ENCODE measurements around the gene TMEM156.
"Not testable (repeated sequence)": the region's sequence is repeated elsewhere in the genome, so short reads cannot be mapped to it uniquely, and the experiment has no call there.

The TMEM156 gene

DNA sequence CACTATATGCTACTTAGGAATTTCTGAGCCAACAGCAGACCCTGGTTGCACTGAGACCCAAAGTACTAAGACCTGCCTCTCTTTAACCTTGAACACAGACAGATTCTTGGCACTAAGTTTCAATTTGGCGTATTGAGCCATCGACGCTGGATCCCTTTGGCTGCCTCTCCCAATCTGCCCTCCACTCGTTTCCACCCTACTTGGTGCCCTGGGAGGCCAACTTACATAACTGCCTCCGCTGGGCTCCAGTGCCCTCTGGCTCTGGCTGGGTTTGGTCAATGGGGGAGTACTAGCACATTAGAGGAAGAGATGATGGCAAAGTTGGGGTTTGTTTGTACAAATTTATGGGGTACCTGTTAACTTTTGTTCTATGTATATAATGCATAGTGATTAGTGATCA is 63.5 kb downstream of the TMEM156 start:
- TF ChIP-seq, protein P1, sequence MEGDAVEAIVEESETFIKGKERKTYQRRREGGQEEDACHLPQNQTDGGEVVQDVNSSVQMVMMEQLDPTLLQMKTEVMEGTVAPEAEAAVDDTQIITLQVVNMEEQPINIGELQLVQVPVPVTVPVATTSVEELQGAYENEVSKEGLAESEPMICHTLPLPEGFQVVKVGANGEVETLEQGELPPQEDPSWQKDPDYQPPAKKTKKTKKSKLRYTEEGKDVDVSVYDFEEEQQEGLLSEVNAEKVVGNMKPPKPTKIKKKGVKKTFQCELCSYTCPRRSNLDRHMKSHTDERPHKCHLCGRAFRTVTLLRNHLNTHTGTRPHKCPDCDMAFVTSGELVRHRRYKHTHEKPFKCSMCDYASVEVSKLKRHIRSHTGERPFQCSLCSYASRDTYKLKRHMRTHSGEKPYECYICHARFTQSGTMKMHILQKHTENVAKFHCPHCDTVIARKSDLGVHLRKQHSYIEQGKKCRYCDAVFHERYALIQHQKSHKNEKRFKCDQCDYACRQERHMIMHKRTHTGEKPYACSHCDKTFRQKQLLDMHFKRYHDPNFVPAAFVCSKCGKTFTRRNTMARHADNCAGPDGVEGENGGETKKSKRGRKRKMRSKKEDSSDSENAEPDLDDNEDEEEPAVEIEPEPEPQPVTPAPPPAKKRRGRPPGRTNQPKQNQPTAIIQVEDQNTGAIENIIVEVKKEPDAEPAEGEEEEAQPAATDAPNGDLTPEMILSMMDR (IDR thresholded peaks at IDR 0.05), result no peak
- Histone ChIP-seq H3K36me3 (ENCODE audit: control insufficient read depth, insufficient read depth, low read length) (no peaks in the 10 kb centered on the region), H3K9me3 (ENCODE audit: control insufficient read depth, low read length) (no peaks in the 10 kb centered on the region)

DNA sequence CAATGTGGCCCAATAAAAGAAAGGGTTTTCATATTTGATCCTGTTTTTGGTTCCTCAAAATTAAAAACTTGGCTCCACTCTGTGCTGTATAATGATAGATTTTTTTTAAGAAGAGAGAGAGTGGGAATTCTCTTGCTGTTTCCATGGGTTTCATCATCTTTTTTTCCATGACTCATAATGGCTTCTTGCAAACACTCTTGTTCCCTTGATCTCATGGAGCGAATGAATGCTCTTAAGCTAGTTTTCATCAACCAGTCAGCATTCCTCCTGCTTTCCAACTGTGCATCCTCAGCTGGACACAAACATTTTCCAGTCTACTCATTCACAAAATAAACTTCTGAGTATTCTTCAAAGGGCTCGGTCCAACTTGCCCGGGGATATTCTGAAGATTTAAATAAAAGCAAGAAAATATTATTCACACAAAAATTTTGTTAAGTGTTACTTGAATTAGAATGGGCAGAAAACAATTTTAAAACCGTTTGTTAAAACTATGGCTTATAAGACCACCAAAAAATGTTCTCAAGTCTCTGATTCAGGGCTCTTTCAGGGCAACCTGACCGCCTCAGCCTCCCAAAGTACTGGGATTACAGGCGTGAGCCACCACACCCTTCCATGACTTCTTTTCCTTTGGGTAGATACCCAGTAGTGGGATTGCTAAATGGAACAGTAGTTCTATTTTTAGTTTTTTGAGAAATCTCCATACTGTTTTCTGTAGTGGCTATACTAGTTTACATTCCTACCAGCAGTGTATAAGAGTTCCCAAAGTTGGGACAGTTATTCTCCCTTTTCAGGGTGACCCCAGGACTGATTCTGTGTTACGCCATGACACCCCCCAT is 64.7 kb downstream of the TMEM156 start:
- no peaks in the 10 kb centered on the region for H3K79me2 ChIP-seq
- H3K4me2 ChIP-seq (ENCODE audit: low read length), result no peak overlapping the region
- H2AFZ ChIP-seq, result no peak overlapping the region
- no peak overlapping the region for H3K27ac ChIP-seq
- no peak overlapping the region for H3K9ac ChIP-seq
- H3K9me3 ChIP-seq (ENCODE audit: control insufficient read depth, low read length), result no peaks in the 10 kb centered on the region
- no peaks in the 10 kb centered on the region for H3K27me3 ChIP-seq (ENCODE audit: control insufficient read depth, insufficient read depth, low read length)
- H3K4me1 ChIP-seq, result no peaks in the 10 kb centered on the region
- no peaks in the 10 kb centered on the region for H3K36me3 ChIP-seq (ENCODE audit: control insufficient read depth, insufficient read depth, low read length)
- TF ChIP-seq, protein P1 (IDR thresholded peaks at IDR 0.05), result no peak
- no peak overlapping the region for H3K4me3 ChIP-seq (ENCODE audit: low read depth, low read length)

More for the DNA sequence above, 63.5 kb downstream of the TMEM156 start:
- H2AFZ ChIP-seq, result no peak overlapping the region
- H3K9ac ChIP-seq, result no peak overlapping the region
- no peak overlapping the region for H3K4me2 ChIP-seq (ENCODE audit: low read length)
- no peaks in the 10 kb centered on the region for H3K27me3 ChIP-seq (ENCODE audit: control insufficient read depth, insufficient read depth, low read length)
- H3K4me3 ChIP-seq (ENCODE audit: low read depth, low read length), result no peak overlapping the region
- no peaks in the 10 kb centered on the region for H3K4me1 ChIP-seq
- H3K27ac ChIP-seq, result no peak overlapping the region
- H3K79me2 ChIP-seq, result no peaks in the 10 kb centered on the region

DNA sequence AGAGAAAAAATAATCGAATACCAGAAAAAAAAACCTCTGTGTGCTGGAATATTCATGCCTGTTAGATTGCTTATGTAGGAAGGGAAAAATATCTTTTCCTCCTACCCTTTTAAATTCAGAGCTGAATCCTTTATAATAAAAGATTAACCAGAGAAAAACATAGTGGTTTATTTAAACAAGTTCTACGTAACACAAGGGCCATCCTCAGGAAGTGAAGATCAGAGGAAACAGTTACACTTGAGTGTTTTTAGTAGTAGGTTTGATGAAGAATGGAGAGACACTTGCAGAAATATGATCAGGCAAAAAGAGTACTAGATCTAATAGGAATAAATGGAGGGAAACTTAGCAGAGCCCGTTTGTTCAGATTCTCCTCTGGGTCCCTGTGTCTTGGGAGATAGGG is 66.3 kb downstream of the TMEM156 start:
- Histone ChIP-seq H3K4me2 (ENCODE audit: low read length) (no peak overlapping the region), H3K4me1 (no peaks in the 10 kb centered on the region), H3K9ac (no peak overlapping the region), H3K9me3 (ENCODE audit: control insufficient read depth, low read length) (no peaks in the 10 kb centered on the region), H3K4me3 (ENCODE audit: low read depth, low read length) (no peak overlapping the region), H3K27ac (no peak overlapping the region), H3K36me3 (ENCODE audit: control insufficient read depth, insufficient read depth, low read length) (no peaks in the 10 kb centered on the region), H3K27me3 (ENCODE audit: control insufficient read depth, insufficient read depth, low read length) (no peaks in the 10 kb centered on the region), H3K79me2 (no peaks in the 10 kb centered on the region), H2AFZ (no peak overlapping the region)
- TF ChIP-seq, protein P1 (IDR thresholded peaks at IDR 0.05), result no peak

DNA sequence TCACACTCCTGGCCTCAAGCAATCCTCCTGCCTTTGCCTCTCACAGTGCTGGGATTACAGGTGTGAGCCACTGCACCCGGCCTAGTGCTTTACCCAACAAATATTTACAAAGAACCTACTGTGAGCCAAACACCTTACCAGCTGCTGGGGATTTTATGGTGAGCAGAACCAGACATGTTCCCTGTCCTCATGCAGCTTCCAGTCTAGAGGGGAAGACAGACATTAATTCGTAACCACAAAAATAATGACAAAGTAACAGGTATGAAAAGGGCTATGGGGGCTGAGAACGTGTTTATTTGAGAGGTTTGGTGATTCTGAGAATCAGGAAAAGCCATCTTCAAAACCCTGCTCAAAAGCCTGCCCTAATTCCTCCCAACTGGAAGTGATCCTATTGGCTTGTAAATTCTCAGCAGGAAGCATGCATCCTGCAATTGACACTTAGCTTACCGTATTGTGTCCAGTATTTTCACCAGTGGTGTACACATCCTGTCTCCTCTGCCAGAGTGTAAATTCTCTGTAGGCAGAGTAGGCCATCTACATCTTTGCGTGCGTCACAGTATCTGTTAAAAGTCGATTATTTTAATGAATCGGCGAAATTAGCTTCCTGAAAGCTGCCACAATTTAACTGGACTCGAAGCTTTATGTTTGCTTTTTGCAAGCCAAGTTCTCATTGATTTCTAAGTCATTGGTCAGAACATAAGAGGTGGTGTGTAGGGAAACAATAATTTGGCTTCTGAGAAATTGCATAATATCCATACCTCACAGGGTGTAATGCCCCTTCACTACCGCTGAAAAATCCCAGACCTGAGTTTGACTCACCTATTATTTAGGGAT is 67.0 kb downstream of the TMEM156 start:
- no peaks in the 10 kb centered on the region for H3K27me3 ChIP-seq (ENCODE audit: control insufficient read depth, insufficient read depth, low read length)
- no peak overlapping the region for H3K9ac ChIP-seq
- H3K4me3 ChIP-seq (ENCODE audit: low read depth, low read length), result no peak overlapping the region
- H3K4me1 ChIP-seq, result no peaks in the 10 kb centered on the region
- TF ChIP-seq, protein P1 (IDR thresholded peaks at IDR 0.05), result no peak
- no peaks in the 10 kb centered on the region for H3K9me3 ChIP-seq (ENCODE audit: control insufficient read depth, low read length)
- no peaks in the 10 kb centered on the region for H3K79me2 ChIP-seq
- H3K4me2 ChIP-seq (ENCODE audit: low read length), result no peak overlapping the region
- H2AFZ ChIP-seq, result no peak overlapping the region
- H3K36me3 ChIP-seq (ENCODE audit: control insufficient read depth, insufficient read depth, low read length), result no peaks in the 10 kb centered on the region
- no peak overlapping the region for H3K27ac ChIP-seq

DNA sequence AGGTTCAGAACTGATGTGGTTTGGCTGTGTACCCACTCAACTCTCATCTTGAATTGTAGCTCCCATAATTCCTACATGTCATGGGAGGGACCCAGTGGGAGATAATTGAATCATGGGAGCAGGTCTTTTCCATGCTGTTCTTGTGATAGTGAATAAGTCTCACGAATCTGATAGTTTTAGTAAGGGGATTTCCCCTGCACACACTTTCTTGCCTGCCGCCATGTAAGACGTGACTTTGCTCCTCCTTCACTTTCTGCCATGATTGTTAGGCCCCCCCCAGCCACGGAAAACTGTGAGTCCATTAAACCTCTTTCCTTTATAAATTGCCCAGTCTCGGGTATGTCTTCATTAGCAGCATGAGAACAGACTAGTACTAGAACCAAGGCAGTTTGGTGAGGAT is 73.0 kb downstream of the TMEM156 start:
- H3K4me3 ChIP-seq (ENCODE audit: low read depth, low read length); H3K9me3 ChIP-seq (ENCODE audit: control insufficient read depth, low read length); H3K27me3 ChIP-seq (ENCODE audit: control insufficient read depth, insufficient read depth, low read length); H2AFZ ChIP-seq; H3K27ac ChIP-seq; H3K4me1 ChIP-seq; H3K9ac ChIP-seq; H3K79me2 ChIP-seq; H3K36me3 ChIP-seq (ENCODE audit: control insufficient read depth, insufficient read depth, low read length); H3K4me2 ChIP-seq (ENCODE audit: low read length): not testable (repeated sequence)

Data from parathyroid adenoma (tissue), 2 donors.